GM12873 (cell line): ENCODE measurements around the gene GRK2.

Source experiments
- CTCF ChIP-seq: IDR thresholded peaks from 2 replicates; pipeline ENCODE4 v1.5.1; 2012; ENCODE audit warnings: low read depth, mild to moderate bottlenecking, moderate library complexity, low read length, control low read depth; ENCODE audit not compliant: insufficient read depth; ENCODE audit errors: missing control alignments

Gene GRK2

GRCh38 chr11:67289226-67289650 is 23.0 kb downstream of the GRK2 start, which contains the start of gene ANKRD13D:
Gene ANKRD13D (plus strand): TSS chr11:67289303. CDS start chr11:67289461, 158 bp downstream.
- no peak for TF ChIP-seq CTCF

DNA sequence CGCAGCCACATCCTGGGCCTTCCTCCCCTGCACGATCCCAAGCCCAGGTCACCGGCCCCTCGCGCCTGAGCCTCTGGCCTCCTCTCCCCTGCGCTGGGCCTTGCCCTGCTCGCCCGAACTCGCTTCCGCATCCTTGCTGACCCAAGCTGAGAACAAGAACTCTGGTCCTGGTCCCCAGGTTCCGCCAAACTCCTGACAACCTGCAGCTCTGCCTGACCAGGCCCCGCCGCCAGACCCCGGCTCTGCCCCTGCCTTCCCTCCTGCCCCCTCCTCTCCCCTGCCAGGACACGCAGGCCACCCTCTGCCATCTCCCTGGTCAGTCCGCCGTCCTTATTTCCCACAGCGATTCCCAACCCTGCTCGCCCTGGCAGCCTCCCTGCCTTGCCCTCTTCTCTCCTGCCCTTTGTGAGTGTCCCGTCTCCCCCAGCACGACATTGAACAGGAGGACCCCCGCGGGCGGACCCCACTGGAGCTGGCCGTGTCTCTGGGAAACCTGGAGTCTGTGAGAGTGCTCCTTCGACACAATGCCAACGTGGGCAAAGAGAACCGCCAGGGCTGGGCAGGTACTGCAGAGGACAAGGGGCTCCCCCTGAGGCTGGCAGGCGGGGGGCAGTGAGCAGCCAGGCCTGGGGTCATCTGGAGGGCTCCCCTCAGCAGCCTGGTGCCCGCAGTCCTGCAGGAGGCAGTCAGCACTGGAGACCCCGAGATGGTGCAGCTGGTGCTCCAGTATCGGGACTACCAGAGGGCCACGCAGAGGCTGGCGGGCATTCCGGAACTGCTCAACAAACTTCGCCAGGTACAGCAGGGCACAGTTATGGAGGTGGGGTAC is 23.6 kb downstream of the GRK2 start:
- TF ChIP-seq CTCF = no peak

DNA sequence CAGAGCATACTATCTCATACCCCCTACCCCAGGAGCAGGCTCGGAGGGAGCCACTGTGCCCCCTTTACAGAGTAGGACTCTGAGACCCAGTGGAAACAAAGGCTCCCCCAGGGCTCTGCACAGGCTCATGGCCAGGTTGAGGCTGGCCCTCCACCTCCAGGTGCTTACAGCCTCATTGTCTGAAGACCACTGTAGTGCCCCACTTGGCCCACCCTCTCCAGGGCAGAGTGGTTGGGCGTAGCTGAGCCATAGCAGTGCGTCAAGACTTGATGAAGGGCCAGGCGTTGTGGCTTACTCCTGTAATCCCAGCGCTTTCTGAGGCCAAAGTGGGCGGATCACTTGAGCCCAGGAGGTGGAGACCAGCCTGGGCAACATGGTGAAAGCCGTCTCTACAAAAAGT is 24.5 kb downstream of the GRK2 start:
- no peak for TF ChIP-seq CTCF

GRCh38 chr11:67291481-67292381 is 25.5 kb downstream of the GRK2 start:
- TF ChIP-seq CTCF = no peak

GRCh38 chr11:67292671-67293070 is 26.4 kb downstream of the GRK2 start:
- no peak for TF ChIP-seq CTCF

- no peak for TF ChIP-seq CTCF
These were observed 26.8 kb downstream of the GRK2 start for GRCh38 chr11:67293090-67293489.

DNA sequence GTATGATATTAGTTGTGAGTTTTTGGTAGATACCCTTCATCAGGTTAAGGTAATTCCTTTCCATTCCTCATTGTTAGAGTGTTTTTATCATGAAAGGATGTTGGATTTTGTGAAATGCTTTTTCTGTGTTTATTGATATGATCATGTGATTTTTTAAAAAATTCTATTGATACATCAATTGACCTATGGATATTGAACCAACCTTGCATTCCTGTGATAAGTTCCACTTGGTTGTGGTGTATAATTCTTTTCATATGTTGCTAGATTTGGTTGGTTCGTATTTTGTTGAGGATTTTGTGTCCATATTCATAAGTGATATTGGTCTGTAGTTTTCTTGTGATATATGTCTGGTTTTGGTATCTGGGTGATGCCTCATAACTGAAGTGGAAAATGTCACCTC is 29.6 kb downstream of the GRK2 start:
- TF ChIP-seq CTCF = no peak
